GM23338 (cell line): ENCODE results near the gene PHF20. TPM values are rescaled to one million over a fixed set of nuclear protein-coding genes. Genes with fewer than 3 reads are reported as not detected.

Experiments
- ATAC-seq: fragments of 200-7000 bp; cut with Tn5 transposase; 3 replicates; pipeline ENCODE4 v1.9.1; 2020
- DNase-seq: peaks from one replicate; pipeline ENCODE4 v3.0.0-alpha.2; 2015; ENCODE audit warnings: low spot score
- H2AFZ ChIP-seq: fragments of 200-600 bp; sonication (generic); 2 replicates; pipeline ENCODE4 v1.8.0; 2016; ENCODE audit warnings: antibody characterized with exemption, mild to moderate bottlenecking, moderate library complexity
- H3F3A ChIP-seq: fragments of 200-600 bp; sonication (generic); replicated peaks from 2 replicates; pipeline ENCODE4 v1.8.0; 2017; ENCODE audit warnings: antibody characterized with exemption, mixed run types, low read depth
- H3K27ac ChIP-seq: fragments of 200-600 bp; sonication (generic); 2 replicates; pipeline ENCODE4 v1.6.1; 2016; ENCODE audit warnings: low read depth
- H3K27me3 ChIP-seq: fragments of 200-600 bp; sonication (generic); 2 replicates; pipeline ENCODE4 v1.8.0; 2016; ENCODE audit warnings: mild to moderate bottlenecking, mixed run types, moderate library complexity; ENCODE audit not compliant: insufficient read depth
- H3K36me3 ChIP-seq: fragments of 200-600 bp; sonication (generic); 2 replicates; pipeline ENCODE4 v1.8.0; 2016; ENCODE audit warnings: mild to moderate bottlenecking; ENCODE audit not compliant: insufficient read depth
- H3K4me1 ChIP-seq: fragments of 200-600 bp; sonication (generic); 2 replicates; pipeline ENCODE4 v1.8.0; 2016; ENCODE audit warnings: mild to moderate bottlenecking, moderate library complexity; ENCODE audit not compliant: insufficient read depth
- H3K4me2 ChIP-seq: fragments of 200-600 bp; sonication (generic); 2 replicates; pipeline ENCODE4 v1.7.1; 2017; ENCODE audit warnings: mixed run types
- H3K4me3 ChIP-seq: fragments of 200-600 bp; sonication (generic); 2 replicates; pipeline ENCODE4 v1.6.1; 2016; ENCODE audit warnings: mixed run types
- H3K79me2 ChIP-seq: fragments of 200-600 bp; sonication (generic); replicated peaks from 2 replicates; pipeline ENCODE4 v1.8.0; 2017; ENCODE audit warnings: mild to moderate bottlenecking; ENCODE audit not compliant: insufficient read depth
- H3K9me2 ChIP-seq: fragments of 200-600 bp; sonication (generic); 2 replicates; pipeline ENCODE4 v1.8.0; 2017; ENCODE audit not compliant: insufficient read depth
- H4K20me1 ChIP-seq: fragments of 200-600 bp; sonication (generic); replicated peaks from 2 replicates; pipeline ENCODE4 v1.8.0; 2017; ENCODE audit warnings: mild to moderate bottlenecking; ENCODE audit not compliant: insufficient read depth
- H3K27ac Mint-ChIP-seq: 2 replicates; pipeline ENCODE4 v1.8.0; 2020; ENCODE audit warnings: inconsistent platforms, mild to moderate bottlenecking, moderate library complexity, mixed read lengths
- H3K27me3 Mint-ChIP-seq: 3 replicates; pipeline ENCODE4 v1.8.0; 2022; ENCODE audit warnings: low read depth, mild to moderate bottlenecking, moderate library complexity, mixed read lengths, inconsistent platforms; ENCODE audit not compliant: insufficient read depth, poor library complexity
- H3K36me3 Mint-ChIP-seq: 3 replicates; pipeline ENCODE4 v1.8.0; 2021; ENCODE audit warnings: low read depth, mild to moderate bottlenecking, inconsistent platforms, moderate library complexity, mixed read lengths
- H3K4me1 Mint-ChIP-seq: 3 replicates; pipeline ENCODE4 v1.8.0; 2020; ENCODE audit warnings: mild to moderate bottlenecking, inconsistent platforms, mixed read lengths
- H3K4me3 Mint-ChIP-seq: 3 replicates; pipeline ENCODE4 v1.8.0; 2021; ENCODE audit warnings: moderate library complexity, mild to moderate bottlenecking, inconsistent platforms, mixed read lengths
- H3K9me3 Mint-ChIP-seq: 3 replicates; pipeline ENCODE4 v1.8.0; 2020; ENCODE audit warnings: moderate library complexity, mild to moderate bottlenecking, inconsistent platforms, mixed read lengths
- CREB1 ChIP-seq: fragments of 250-450 bp; sonication (Bioruptor Pico); IDR thresholded peaks from 2 replicates; pipeline ENCODE4 v1.5.0; 2020; ENCODE audit warnings: low read depth, mild to moderate bottlenecking, moderate library complexity
- EZH2 ChIP-seq: fragments of 200-600 bp; sonication (generic); IDR thresholded peaks from one replicate; pipeline ENCODE4 v1.8.0; 2017; ENCODE audit warnings: antibody characterized with exemption, mild to moderate bottlenecking, low read depth; ENCODE audit not compliant: unreplicated experiment
- EZH2phosphoT487 ChIP-seq: fragments of 200-600 bp; sonication (generic); IDR thresholded peaks from one replicate; pipeline ENCODE4 v1.8.1; 2018; ENCODE audit warnings: antibody characterized with exemption; ENCODE audit not compliant: unreplicated experiment
- JUNB ChIP-seq: IDR thresholded peaks from one replicate; pipeline ENCODE4 v1.6.1; 2016; ENCODE audit warnings: antibody characterized with exemption; ENCODE audit not compliant: unreplicated experiment
- POLR2AphosphoS5 ChIP-seq: IDR thresholded peaks from 2 replicates; pipeline ENCODE4 v1.6.1; 2016; ENCODE audit warnings: antibody characterized with exemption, low read depth
- STAT1 ChIP-seq: IDR thresholded peaks from one replicate; pipeline ENCODE4 v1.6.1; 2016; ENCODE audit warnings: antibody characterized with exemption; ENCODE audit not compliant: unreplicated experiment
- polyA plus RNA-seq: library from polyadenylated mRNA; unstranded; fragments of >200 nt; fragmentation: Nextera tagmentation; extraction: Ambion mirVana; gene quantifications from 2 replicates; pipeline ENCODE4 v1.2.1, GENCODE V29; 2016
- total RNA-seq: library from RNA; depleted of rRNA; stranded (reverse); fragments of >200 nt; shearing (Covaris generic); gene quantifications from 2 replicates; pipeline ENCODE4 v1.2.3, GENCODE V29; 2014
- TF ChIP-seq, protein P1 (sequence below): fragments of 250-450 bp; sonication (Bioruptor Pico); IDR thresholded peaks from 2 replicates; pipeline ENCODE4 v1.5.0; 2020; ENCODE audit warnings: mild to moderate bottlenecking, moderate library complexity
- TF ChIP-seq, protein P2 (sequence below), 2 experiments: fragments of 200-600 bp in 1 of 2; sonication (generic) in 1 of 2; conservative IDR thresholded peaks; 2 replicates each; pipeline versions ENCODE4 v1.5.1 to v1.6.1; 2016 to 2017; ENCODE audit warnings: antibody characterized with exemption in 2 of 2, low read depth in 2 of 2, mild to moderate bottlenecking in 2 of 2, moderate library complexity in 1 of 2
- TF ChIP-seq, protein P3 (sequence below): IDR thresholded peaks from one replicate; pipeline ENCODE4 v1.6.1; 2018; ENCODE audit warnings: antibody characterized with exemption; ENCODE audit not compliant: unreplicated experiment
- TF ChIP-seq, protein P4 (sequence below): IDR thresholded peaks from 2 replicates; pipeline ENCODE4 v1.6.1; 2016; ENCODE audit warnings: antibody characterized with exemption

The PHF20 gene
- total and polyA plus RNA-seq, 2 experiments from 2014 or later = 71.8 to 103 TPM

DNA sequence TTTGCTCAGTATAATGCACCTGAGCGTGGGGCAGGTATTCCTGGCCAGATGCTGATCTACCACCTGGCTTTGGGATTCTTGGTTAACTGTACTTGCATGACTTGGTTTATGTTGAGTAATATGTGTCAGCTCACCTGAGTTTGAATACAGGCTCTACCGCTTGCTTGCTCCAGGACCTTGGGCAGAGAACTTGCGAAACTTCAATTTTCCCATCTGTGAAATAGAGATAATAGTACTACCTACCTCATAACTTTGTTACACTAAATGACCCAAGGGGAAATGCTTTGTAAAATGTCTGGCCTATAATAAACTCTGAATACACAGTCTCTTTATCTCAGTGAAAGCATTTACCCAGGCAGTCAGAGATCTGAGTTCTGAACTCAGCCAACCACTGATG is 130.7 kb downstream of the PHF20 start (continued):
- TF ChIP-seq EZH2 = no peak
- TF ChIP-seq JUNB = no peak
- TF ChIP-seq CREB1 (CRISPR knock-in tag) = no peak
- TF ChIP-seq STAT1 = no peak

DNA sequence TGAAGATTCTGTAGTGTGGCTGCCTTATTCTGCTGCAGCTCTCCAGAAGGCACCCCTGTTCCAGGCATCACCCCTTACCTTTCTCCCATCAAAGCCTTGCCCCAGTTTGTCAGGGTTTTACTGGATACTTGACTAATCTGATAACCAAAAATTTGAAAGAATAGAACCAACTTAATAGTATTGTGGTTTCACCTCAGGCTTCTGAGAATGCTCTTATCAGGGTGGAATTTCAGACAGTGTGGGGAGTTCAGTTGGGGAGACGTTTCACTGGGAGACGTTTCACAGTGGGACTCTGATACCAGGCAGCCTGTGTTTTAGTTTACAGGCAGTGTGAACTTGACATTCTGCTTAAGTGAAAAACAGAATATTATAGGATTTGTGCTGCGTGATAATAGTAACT is 132.0 kb downstream of the PHF20 start:
- no peaks in the 10 kb centered on the region for H3K9me2 ChIP-seq
- TF ChIP-seq, protein P1, sequence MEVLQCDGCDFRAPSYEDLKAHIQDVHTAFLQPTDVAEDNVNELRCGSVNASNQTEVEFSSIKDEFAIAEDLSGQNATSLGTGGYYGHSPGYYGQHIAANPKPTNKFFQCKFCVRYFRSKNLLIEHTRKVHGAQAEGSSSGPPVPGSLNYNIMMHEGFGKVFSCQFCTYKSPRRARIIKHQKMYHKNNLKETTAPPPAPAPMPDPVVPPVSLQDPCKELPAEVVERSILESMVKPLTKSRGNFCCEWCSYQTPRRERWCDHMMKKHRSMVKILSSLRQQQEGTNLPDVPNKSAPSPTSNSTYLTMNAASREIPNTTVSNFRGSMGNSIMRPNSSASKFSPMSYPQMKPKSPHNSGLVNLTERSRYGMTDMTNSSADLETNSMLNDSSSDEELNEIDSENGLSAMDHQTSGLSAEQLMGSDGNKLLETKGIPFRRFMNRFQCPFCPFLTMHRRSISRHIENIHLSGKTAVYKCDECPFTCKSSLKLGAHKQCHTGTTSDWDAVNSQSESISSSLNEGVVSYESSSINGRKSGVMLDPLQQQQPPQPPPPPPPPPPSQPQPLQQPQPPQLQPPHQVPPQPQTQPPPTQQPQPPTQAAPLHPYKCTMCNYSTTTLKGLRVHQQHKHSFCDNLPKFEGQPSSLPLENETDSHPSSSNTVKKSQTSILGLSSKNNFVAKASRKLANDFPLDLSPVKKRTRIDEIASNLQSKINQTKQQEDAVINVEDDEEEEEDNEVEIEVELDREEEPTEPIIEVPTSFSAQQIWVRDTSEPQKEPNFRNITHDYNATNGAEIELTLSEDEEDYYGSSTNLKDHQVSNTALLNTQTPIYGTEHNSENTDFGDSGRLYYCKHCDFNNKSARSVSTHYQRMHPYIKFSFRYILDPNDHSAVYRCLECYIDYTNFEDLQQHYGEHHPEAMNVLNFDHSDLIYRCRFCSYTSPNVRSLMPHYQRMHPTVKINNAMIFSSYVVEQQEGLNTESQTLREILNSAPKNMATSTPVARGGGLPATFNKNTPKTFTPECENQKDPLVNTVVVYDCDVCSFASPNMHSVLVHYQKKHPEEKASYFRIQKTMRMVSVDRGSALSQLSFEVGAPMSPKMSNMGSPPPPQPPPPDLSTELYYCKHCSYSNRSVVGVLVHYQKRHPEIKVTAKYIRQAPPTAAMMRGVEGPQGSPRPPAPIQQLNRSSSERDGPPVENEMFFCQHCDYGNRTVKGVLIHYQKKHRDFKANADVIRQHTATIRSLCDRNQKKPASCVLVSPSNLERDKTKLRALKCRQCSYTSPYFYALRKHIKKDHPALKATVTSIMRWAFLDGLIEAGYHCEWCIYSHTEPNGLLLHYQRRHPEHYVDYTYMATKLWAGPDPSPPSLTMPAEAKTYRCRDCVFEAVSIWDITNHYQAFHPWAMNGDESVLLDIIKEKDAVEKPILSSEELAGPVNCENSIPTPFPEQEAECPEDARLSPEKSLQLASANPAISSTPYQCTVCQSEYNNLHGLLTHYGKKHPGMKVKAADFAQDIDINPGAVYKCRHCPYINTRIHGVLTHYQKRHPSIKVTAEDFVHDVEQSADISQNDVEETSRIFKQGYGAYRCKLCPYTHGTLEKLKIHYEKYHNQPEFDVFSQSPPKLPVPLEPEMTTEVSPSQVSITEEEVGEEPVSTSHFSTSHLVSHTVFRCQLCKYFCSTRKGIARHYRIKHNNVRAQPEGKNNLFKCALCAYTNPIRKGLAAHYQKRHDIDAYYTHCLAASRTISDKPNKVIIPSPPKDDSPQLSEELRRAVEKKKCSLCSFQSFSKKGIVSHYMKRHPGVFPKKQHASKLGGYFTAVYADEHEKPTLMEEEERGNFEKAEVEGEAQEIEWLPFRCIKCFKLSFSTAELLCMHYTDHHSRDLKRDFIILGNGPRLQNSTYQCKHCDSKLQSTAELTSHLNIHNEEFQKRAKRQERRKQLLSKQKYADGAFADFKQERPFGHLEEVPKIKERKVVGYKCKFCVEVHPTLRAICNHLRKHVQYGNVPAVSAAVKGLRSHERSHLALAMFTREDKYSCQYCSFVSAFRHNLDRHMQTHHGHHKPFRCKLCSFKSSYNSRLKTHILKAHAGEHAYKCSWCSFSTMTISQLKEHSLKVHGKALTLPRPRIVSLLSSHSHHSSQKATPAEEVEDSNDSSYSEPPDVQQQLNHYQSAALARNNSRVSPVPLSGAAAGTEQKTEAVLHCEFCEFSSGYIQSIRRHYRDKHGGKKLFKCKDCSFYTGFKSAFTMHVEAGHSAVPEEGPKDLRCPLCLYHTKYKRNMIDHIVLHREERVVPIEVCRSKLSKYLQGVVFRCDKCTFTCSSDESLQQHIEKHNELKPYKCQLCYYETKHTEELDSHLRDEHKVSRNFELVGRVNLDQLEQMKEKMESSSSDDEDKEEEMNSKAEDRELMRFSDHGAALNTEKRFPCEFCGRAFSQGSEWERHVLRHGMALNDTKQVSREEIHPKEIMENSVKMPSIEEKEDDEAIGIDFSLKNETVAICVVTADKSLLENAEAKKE = no peak
- TF ChIP-seq CREB1 (CRISPR knock-in tag) (no peak), EZH2phosphoT487 (no peak), STAT1 (no peak), POLR2AphosphoS5 (no peak)
- TF ChIP-seq, protein P2, sequence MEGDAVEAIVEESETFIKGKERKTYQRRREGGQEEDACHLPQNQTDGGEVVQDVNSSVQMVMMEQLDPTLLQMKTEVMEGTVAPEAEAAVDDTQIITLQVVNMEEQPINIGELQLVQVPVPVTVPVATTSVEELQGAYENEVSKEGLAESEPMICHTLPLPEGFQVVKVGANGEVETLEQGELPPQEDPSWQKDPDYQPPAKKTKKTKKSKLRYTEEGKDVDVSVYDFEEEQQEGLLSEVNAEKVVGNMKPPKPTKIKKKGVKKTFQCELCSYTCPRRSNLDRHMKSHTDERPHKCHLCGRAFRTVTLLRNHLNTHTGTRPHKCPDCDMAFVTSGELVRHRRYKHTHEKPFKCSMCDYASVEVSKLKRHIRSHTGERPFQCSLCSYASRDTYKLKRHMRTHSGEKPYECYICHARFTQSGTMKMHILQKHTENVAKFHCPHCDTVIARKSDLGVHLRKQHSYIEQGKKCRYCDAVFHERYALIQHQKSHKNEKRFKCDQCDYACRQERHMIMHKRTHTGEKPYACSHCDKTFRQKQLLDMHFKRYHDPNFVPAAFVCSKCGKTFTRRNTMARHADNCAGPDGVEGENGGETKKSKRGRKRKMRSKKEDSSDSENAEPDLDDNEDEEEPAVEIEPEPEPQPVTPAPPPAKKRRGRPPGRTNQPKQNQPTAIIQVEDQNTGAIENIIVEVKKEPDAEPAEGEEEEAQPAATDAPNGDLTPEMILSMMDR (conservative IDR thresholded peaks at IDR 0.05; ENCODE audit: low read depth in 2 of 2) = no peak
- TF ChIP-seq, protein P3, sequence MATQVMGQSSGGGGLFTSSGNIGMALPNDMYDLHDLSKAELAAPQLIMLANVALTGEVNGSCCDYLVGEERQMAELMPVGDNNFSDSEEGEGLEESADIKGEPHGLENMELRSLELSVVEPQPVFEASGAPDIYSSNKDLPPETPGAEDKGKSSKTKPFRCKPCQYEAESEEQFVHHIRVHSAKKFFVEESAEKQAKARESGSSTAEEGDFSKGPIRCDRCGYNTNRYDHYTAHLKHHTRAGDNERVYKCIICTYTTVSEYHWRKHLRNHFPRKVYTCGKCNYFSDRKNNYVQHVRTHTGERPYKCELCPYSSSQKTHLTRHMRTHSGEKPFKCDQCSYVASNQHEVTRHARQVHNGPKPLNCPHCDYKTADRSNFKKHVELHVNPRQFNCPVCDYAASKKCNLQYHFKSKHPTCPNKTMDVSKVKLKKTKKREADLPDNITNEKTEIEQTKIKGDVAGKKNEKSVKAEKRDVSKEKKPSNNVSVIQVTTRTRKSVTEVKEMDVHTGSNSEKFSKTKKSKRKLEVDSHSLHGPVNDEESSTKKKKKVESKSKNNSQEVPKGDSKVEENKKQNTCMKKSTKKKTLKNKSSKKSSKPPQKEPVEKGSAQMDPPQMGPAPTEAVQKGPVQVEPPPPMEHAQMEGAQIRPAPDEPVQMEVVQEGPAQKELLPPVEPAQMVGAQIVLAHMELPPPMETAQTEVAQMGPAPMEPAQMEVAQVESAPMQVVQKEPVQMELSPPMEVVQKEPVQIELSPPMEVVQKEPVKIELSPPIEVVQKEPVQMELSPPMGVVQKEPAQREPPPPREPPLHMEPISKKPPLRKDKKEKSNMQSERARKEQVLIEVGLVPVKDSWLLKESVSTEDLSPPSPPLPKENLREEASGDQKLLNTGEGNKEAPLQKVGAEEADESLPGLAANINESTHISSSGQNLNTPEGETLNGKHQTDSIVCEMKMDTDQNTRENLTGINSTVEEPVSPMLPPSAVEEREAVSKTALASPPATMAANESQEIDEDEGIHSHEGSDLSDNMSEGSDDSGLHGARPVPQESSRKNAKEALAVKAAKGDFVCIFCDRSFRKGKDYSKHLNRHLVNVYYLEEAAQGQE = no peak
- TF ChIP-seq, protein P4, sequence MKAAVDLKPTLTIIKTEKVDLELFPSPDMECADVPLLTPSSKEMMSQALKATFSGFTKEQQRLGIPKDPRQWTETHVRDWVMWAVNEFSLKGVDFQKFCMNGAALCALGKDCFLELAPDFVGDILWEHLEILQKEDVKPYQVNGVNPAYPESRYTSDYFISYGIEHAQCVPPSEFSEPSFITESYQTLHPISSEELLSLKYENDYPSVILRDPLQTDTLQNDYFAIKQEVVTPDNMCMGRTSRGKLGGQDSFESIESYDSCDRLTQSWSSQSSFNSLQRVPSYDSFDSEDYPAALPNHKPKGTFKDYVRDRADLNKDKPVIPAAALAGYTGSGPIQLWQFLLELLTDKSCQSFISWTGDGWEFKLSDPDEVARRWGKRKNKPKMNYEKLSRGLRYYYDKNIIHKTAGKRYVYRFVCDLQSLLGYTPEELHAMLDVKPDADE = no peak
- H3K4me1 ChIP-seq = peaks cover 18% of the 10 kb centered on the region
- no peaks in the 10 kb centered on the region for H3K27me3 ChIP-seq
- H2AFZ ChIP-seq = no peak overlapping the region
- no peak for ATAC-seq
- no peak overlapping the region for H3K27ac Mint-ChIP-seq
- peaks cover 5% of the 10 kb centered on the region for H3K27me3 Mint-ChIP-seq
- no peak overlapping the region for H3K4me3 ChIP-seq
- peaks cover 28% of the 10 kb centered on the region for H3K36me3 Mint-ChIP-seq
- H4K20me1 ChIP-seq = 0 out of 2 replicates have a peak, but pooled peaks cover 2% of the 10 kb centered on the region
- H3K4me3 Mint-ChIP-seq = no peak overlapping the region
- no peak for DNase-seq
- peaks cover 2% of the 10 kb centered on the region; the same call in 1 of the 3 replicates for H3K9me3 Mint-ChIP-seq
- H3K4me2 ChIP-seq = no peak overlapping the region
- H3K36me3 ChIP-seq = no peaks in the 10 kb centered on the region
- no peaks in the 10 kb centered on the region; the same call in 1 of the 2 replicates for H3K79me2 ChIP-seq
- no peaks in the 10 kb centered on the region for H3F3A ChIP-seq
- H3K4me1 Mint-ChIP-seq = peaks cover 25% of the 10 kb centered on the region
- no peak overlapping the region for H3K27ac ChIP-seq
